H1 (cell line): ENCODE data around the gene BPIFB4. TPM values are rescaled to one million over a fixed set of nuclear protein-coding genes. Genes with fewer than 3 reads are reported as not detected.

Experiments used
- CTCF ChIA-PET: fragments of 300-600 bp; sonication (Branson Sonifier 250); formaldehyde crosslinking; loops from one replicate; lab custom pipeline; 2021; ENCODE audit not compliant: partially characterized antibody; lab: Charles Lee
- POLR2A ChIA-PET: fragments of 300-600 bp; sonication (Branson Sonifier 250); formaldehyde crosslinking; loops from one replicate; lab custom pipeline; 2021; ENCODE audit warnings: inconsistent platforms; ENCODE audit not compliant: partially characterized antibody; lab: Charles Lee
- DNase-seq, 2 experiments: peaks; one replicate each; pipeline versions ENCODE4 v3.0.0 to v3.0.0-alpha.2; 2010 to 2022; ENCODE audit warnings: low spot score in 2 of 2, low read depth in 1 of 2, mixed read lengths in 1 of 2
- FAIRE-seq: peaks from 2 replicates; lab custom pipeline; 2011; peaks lifted over from hg19 to GRCh38; lab: Jason Lieb, UNC
- H2AFZ ChIP-seq: 2 replicates; pipeline ENCODE4 v1.8.1; 2012; ENCODE audit warnings: low read length, inconsistent platforms
- H2AK5ac ChIP-seq: 2 replicates; pipeline ENCODE4 v1.6.1; 2013; ENCODE audit warnings: low read depth, low read length
- H2BK120ac ChIP-seq: replicated peaks from 2 replicates; pipeline ENCODE3; 2013; ENCODE audit warnings: low read depth, low read length, inconsistent platforms
- H2BK12ac ChIP-seq: 2 replicates; pipeline ENCODE4 v1.6.1; 2013; ENCODE audit warnings: low read depth, low read length
- H2BK15ac ChIP-seq: 2 replicates; pipeline ENCODE4 v1.6.1; 2013; ENCODE audit warnings: low read length
- H2BK20ac ChIP-seq: 2 replicates; pipeline ENCODE4 v1.6.1; 2013; ENCODE audit warnings: low read length
- H2BK5ac ChIP-seq: 2 replicates; pipeline ENCODE4 v1.6.1; 2013; ENCODE audit warnings: low read depth, low read length
- H3K14ac ChIP-seq: 2 replicates; pipeline ENCODE4 v1.6.1; 2013; ENCODE audit warnings: inconsistent platforms; ENCODE audit not compliant: insufficient read length
- H3K18ac ChIP-seq: 2 replicates; pipeline ENCODE4 v1.6.1; 2013; ENCODE audit warnings: low read length; ENCODE audit errors: extremely low read depth
- H3K23ac ChIP-seq: 2 replicates; pipeline ENCODE4 v1.6.1; 2013; ENCODE audit warnings: inconsistent platforms; ENCODE audit not compliant: insufficient read length
- H3K23me2 ChIP-seq: 2 replicates; pipeline ENCODE4 v1.6.1; 2013; ENCODE audit warnings: low read depth, low read length
- H3K27ac ChIP-seq: 2 replicates; pipeline ENCODE4 v1.6.1; 2011; ENCODE audit warnings: low read depth, low read length, inconsistent platforms
- H3K27me3 ChIP-seq, 4 experiments: replicated peaks in 1 of 4; 1 replicate in 1 of 4; 2 replicates in 3 of 4; pipeline versions ENCODE4 v1.6.1 to v1.8.1; 2011 to 2013; ENCODE audit warnings: low read length in 3 of 4, mild to moderate bottlenecking in 3 of 4, inconsistent platforms in 2 of 4, mixed read lengths in 2 of 4, moderate library complexity in 1 of 4; ENCODE audit not compliant: control insufficient read depth in 3 of 4, insufficient read depth in 3 of 4; ENCODE audit errors: extremely low read depth in 1 of 4
- H3K36me3 ChIP-seq, 4 experiments: 2 replicates each; pipeline versions ENCODE4 v1.6.1 to v1.8.1; 2011 to 2013; ENCODE audit warnings: mild to moderate bottlenecking in 4 of 4, low read length in 3 of 4, moderate library complexity in 2 of 4, control low read depth in 1 of 4, inconsistent platforms in 1 of 4; ENCODE audit not compliant: insufficient read depth in 4 of 4, control insufficient read depth in 2 of 4
- H3K4ac ChIP-seq: replicated peaks from 2 replicates; pipeline ENCODE3; 2013; ENCODE audit warnings: low read length, low read depth, mixed read lengths, inconsistent platforms; ENCODE audit not compliant: insufficient read length
- H3K4me1 ChIP-seq, 4 experiments: replicated peaks in 1 of 4; 1 replicate in 1 of 4; 2 replicates in 3 of 4; pipeline versions ENCODE4 v1.6.1 to v1.8.1; 2011 to 2013; ENCODE audit warnings: low read length in 3 of 4, inconsistent platforms in 2 of 4, mixed read lengths in 1 of 4; ENCODE audit not compliant: insufficient read depth in 4 of 4, control insufficient read depth in 3 of 4
- H3K4me2 ChIP-seq, 2 experiments: 2 replicates each; pipeline versions ENCODE4 v1.6.1 to v1.8.1; 2011 to 2013; ENCODE audit warnings: low read depth in 2 of 2, low read length in 2 of 2, control low read depth in 1 of 2, inconsistent platforms in 1 of 2, mild to moderate bottlenecking in 1 of 2; ENCODE audit not compliant: insufficient read depth in 1 of 2
- H3K4me3 ChIP-seq, 4 experiments: fragments of 200-600, 300-600 bp in 1 of 4; sonication (generic), shearing (Covaris generic), sonication (Bioruptor Twin) in 1 of 4; 2 replicates each; pipeline versions ENCODE4 v1.5.1 to v1.8.1; 2011 to 2016; ENCODE audit warnings: low read length in 4 of 4, low read depth in 3 of 4, control low read depth in 2 of 4, inconsistent platforms in 2 of 4, mild to moderate bottlenecking in 2 of 4, mixed read lengths in 1 of 4, moderate library complexity in 1 of 4; ENCODE audit not compliant: insufficient read depth in 2 of 4; ENCODE audit errors: extremely low read depth in 1 of 4
- H3K56ac ChIP-seq: replicated peaks from 2 replicates; pipeline ENCODE3; 2013; ENCODE audit warnings: low read depth, mild to moderate bottlenecking, mixed read lengths, low read length, inconsistent platforms; ENCODE audit not compliant: insufficient read length
- H3K79me1 ChIP-seq: 2 replicates; pipeline ENCODE4 v1.6.1; 2013; ENCODE audit warnings: low read depth, low read length, control low read depth
- H3K79me2 ChIP-seq, 2 experiments: 2 replicates each; pipeline versions ENCODE4 v1.6.1 to v1.8.1; 2012 to 2013; ENCODE audit warnings: low read length in 2 of 2, mild to moderate bottlenecking in 2 of 2, inconsistent platforms in 1 of 2; ENCODE audit not compliant: insufficient read depth in 2 of 2, control insufficient read depth in 1 of 2
- H3K9ac ChIP-seq, 4 experiments: replicated peaks in 1 of 4; 1 replicate in 1 of 4; 2 replicates in 3 of 4; pipeline versions ENCODE4 v1.6.1 to v1.8.1; 2011 to 2013; ENCODE audit warnings: low read depth in 3 of 4, low read length in 3 of 4, control low read depth in 2 of 4, mild to moderate bottlenecking in 2 of 4, moderate library complexity in 2 of 4, inconsistent platforms in 1 of 4; ENCODE audit errors: extremely low read depth in 1 of 4
- H3K9me3 ChIP-seq, 2 experiments: 2 replicates each; pipeline versions ENCODE4 v1.6.1 to v1.8.1; 2012 to 2013; ENCODE audit warnings: mild to moderate bottlenecking in 2 of 2, moderate library complexity in 2 of 2, control low read depth in 1 of 2, inconsistent platforms in 1 of 2, low read depth in 1 of 2, low read length in 1 of 2, mixed read lengths in 1 of 2; ENCODE audit not compliant: insufficient read depth in 2 of 2
- H4K20me1 ChIP-seq, 2 experiments: replicated peaks in 1 of 2; 2 replicates each; pipeline versions ENCODE3 to v1.8.1; 2011 to 2013; ENCODE audit warnings: inconsistent platforms in 2 of 2, low read length in 2 of 2, mild to moderate bottlenecking in 1 of 2; ENCODE audit not compliant: insufficient read depth in 2 of 2, control insufficient read depth in 1 of 2
- H4K5ac ChIP-seq: 2 replicates; pipeline ENCODE4 v1.6.1; 2013; ENCODE audit warnings: low read length, low read depth, mixed read lengths, inconsistent platforms; ENCODE audit not compliant: insufficient read length
- H4K8ac ChIP-seq: 2 replicates; pipeline ENCODE4 v1.8.0; 2013; ENCODE audit warnings: mild to moderate bottlenecking, moderate library complexity, low read length, inconsistent platforms; ENCODE audit not compliant: insufficient read depth; ENCODE audit errors: extremely low read depth
- H4K91ac ChIP-seq: replicated peaks from 2 replicates; pipeline ENCODE3; 2013; ENCODE audit warnings: low read length, mixed read lengths, inconsistent platforms; ENCODE audit not compliant: insufficient read length
- ATF2 ChIP-seq: IDR thresholded peaks from 2 replicates; pipeline ENCODE4 v1.6.1; 2012; ENCODE audit warnings: low read length, inconsistent platforms
- HDAC6 ChIP-seq: IDR thresholded peaks from one replicate; pipeline ENCODE4 v1.7.1; 2012; ENCODE audit warnings: low read depth, mild to moderate bottlenecking, inconsistent platforms, low read length, moderate library complexity
- KDM1A ChIP-seq: fragments of 200-600, 300-600 bp; sonication (generic); IDR thresholded peaks from 2 replicates; pipeline ENCODE4 v1.7.1; 2016; ENCODE audit warnings: mild to moderate bottlenecking, low read length, borderline replicate concordance
- TAF1 ChIP-seq: IDR thresholded peaks from 2 replicates; pipeline ENCODE4 v1.6.1; 2011; ENCODE audit warnings: mild to moderate bottlenecking, low read depth, low read length
- WGBS, 2 experiments: shearing (Covaris generic) in 1 of 2; methylation state at CpG; one replicate each; pipeline versions ENCODE4 v1.1.6 to v1.1.7; 2013 to 2015; ENCODE audit warnings: low lambda C conversion rate in 2 of 2, mixed read lengths in 2 of 2, inconsistent platforms in 1 of 2, low coverage in 1 of 2, missing lambda C conversion rate in 1 of 2; ENCODE audit not compliant: insufficient replicate concordance in 2 of 2, insufficient coverage in 1 of 2, insufficient read length in 1 of 2; ENCODE audit errors: extremely low coverage in 1 of 2, missing lambda C conversion rate in 1 of 2; 5-methylcytosine and 5-hydroxymethylcytosine counted together
- polyA plus RNA-seq, 7 experiments: library from polyadenylated mRNA; depleted of rRNA in 3 of 7; stranded (reverse) in 5 of 7; unstranded in 2 of 7; fragments of >200 nt in 5 of 7; fragments of 200-250 nt in 2 of 7; gene quantifications; 1 replicate in 5 of 7; 2 replicates in 1 of 7; 4 replicates in 1 of 7; pipeline versions ENCODE4 v1.2.1 to v1.2.3, GENCODE V29; 2011 to 2013; ENCODE audit warnings: missing spikeins in 2 of 7, mixed read lengths in 2 of 7
- total RNA-seq: library from RNA; stranded (reverse); fragmentation: NEBNext Ultra II Directional; extraction: Animal tissue kit (Norgen Biotek cat#: 25700); gene quantifications from 2 replicates; pipeline ENCODE4 v1.2.1, GENCODE V29; 2021

Gene BPIFB4
- total and polyA plus RNA-seq, 2 of the 8 experiments (the other 6 are each of a cell fraction or from before 2014, with no cell fraction given), result not detected

GRCh38 chr20:33076662-33077372 lies 2.6 kb upstream of the BPIFB4 start:
- Histone ChIP-seq H3K4me3 (no peak overlapping the region), H2BK12ac (no peak overlapping the region), H3K14ac (no peak overlapping the region), H3K4me2 (no peak overlapping the region), H4K5ac (no peak overlapping the region), H3K9me3 (no peaks in the 10 kb centered on the region), H4K20me1 (peaks cover 0 to 2% of the 10 kb centered on the region in 2 experiments), H3K27ac (no peak overlapping the region), H3K79me1 (no peaks in the 10 kb centered on the region), H2AFZ (no peak overlapping the region), H4K91ac (no peak overlapping the region), H3K56ac (no peak overlapping the region), H3K79me2 (no peaks in the 10 kb centered on the region), H3K18ac (no peak overlapping the region), H2BK120ac (no peak overlapping the region), H3K9ac (no peak overlapping the region), H3K27me3 (no peaks in the 10 kb centered on the region), H3K4ac (no peak overlapping the region), H4K8ac (no peak overlapping the region), H3K4me1 (no peaks in the 10 kb centered on the region), H3K23me2 (peaks cover 8% of the 10 kb centered on the region; the same call in 1 of the 2 replicates), H2AK5ac (no peak overlapping the region), H3K36me3 (no peaks in the 10 kb centered on the region), H2BK5ac (no peak overlapping the region), H2BK20ac (no peak overlapping the region), H3K23ac (no peak overlapping the region), H2BK15ac (no peak overlapping the region)
- POLR2A ChIA-PET, result no interaction called here
- FAIRE-seq (no peak), DNase-seq (no peak)
- TF ChIP-seq TAF1, result no peak
- no peak for TF ChIP-seq HDAC6
- no peak for TF ChIP-seq ATF2
- 0 out of 2 replicates have a peak, but pooled peaks have one; percentile 19 for TF ChIP-seq KDM1A
- WGBS, 2 experiments, result 80% methylated on average over 6 of the region's 6 CpGs; no CpG with 5 or more reads in 1 of the 2 experiments
- CTCF ChIA-PET, result interaction anchor here (0.9 to 1.5 kb wide), 3 partner anchors 14 to 136 kb away, joined by 3 to 5 read pairs (median 3); no protein-coding TSS in a partner anchor
